GM12878 (cell line): ENCODE measurements around the gene C16orf46. TPM values are rescaled to one million over a fixed set of nuclear protein-coding genes. Genes with fewer than 3 reads are reported as not detected.

ENCODE experiments used
- ATAC-seq: fragments of 200-7000 bp; cut with Tn5 transposase; 3 replicates; pipeline ENCODE4 v1.9.1; 2020; ENCODE audit warnings: mild to moderate bottlenecking, moderate library complexity
- BruUV-seq: library from RNA; stranded (reverse); fragments of 400-500 nt; replicated peaks from 2 replicates; lab custom pipeline; 2021; lab: Mats Ljungman, UMichigan
- CTCF ChIA-PET: fragments of 300-600 bp; sonication (Branson Sonifier 250); formaldehyde crosslinking; extraction: SDS; loops from one replicate; lab custom pipeline; 2021; ENCODE audit warnings: inconsistent platforms; lab: Yijun Ruan, JAX
- POLR2A ChIA-PET: fragments of 350-600 bp; formaldehyde crosslinking; extraction: SDS; loops from one replicate; lab custom pipeline; 2021; ENCODE audit warnings: inconsistent platforms; lab: Charles Lee
- RAD21 ChIA-PET: fragments of 300-600 bp; sonication (Branson Sonifier 250); formaldehyde crosslinking; loops from one replicate; lab custom pipeline; 2023; ENCODE audit warnings: antibody characterized with exemption; ENCODE audit not compliant: unreplicated experiment; lab: Charles Lee
- SMC1A ChIA-PET: fragments of 300-600 bp; sonication (Branson Sonifier 250); formaldehyde crosslinking; loops from one replicate; lab custom pipeline; 2023; ENCODE audit not compliant: unreplicated experiment, uncharacterized antibody; lab: Charles Lee
- DNase-seq: peaks from one replicate; pipeline ENCODE4 v3.0.0-alpha.2; 2011; ENCODE audit warnings: low read depth, low spot score
- FAIRE-seq: peaks from 3 replicates; lab custom pipeline; 2011; peaks lifted over from hg19 to GRCh38; lab: Jason Lieb, UNC
- H2AFZ ChIP-seq: 2 replicates; pipeline ENCODE4 v1.6.0; 2011; ENCODE audit warnings: low read depth, low read length, control low read depth; ENCODE audit not compliant: control insufficient read depth
- H3K27ac ChIP-seq: 2 replicates; pipeline ENCODE4 v1.5.1; 2011; ENCODE audit warnings: control low read depth; ENCODE audit not compliant: control insufficient read depth, insufficient read depth
- H3K27me3 ChIP-seq, 2 experiments: replicated peaks in 1 of 2; 2 replicates each; pipeline versions ENCODE4 v1.6.0 to v1.6.1; 2011; ENCODE audit warnings: low read length in 1 of 2; ENCODE audit not compliant: control insufficient read depth in 2 of 2, insufficient read depth in 2 of 2
- H3K36me3 ChIP-seq, 2 experiments: 2 replicates each; pipeline ENCODE4 v1.5.1; 2011; ENCODE audit warnings: low read length in 1 of 2; ENCODE audit not compliant: control insufficient read depth in 2 of 2, insufficient read depth in 2 of 2
- H3K4me1 ChIP-seq: 2 replicates; pipeline ENCODE4 v1.6.1; 2011; ENCODE audit warnings: mild to moderate bottlenecking, low read length, moderate library complexity, mixed read lengths; ENCODE audit not compliant: control insufficient read depth, insufficient read depth
- H3K4me2 ChIP-seq: 2 replicates; pipeline ENCODE4 v1.6.0; 2011; ENCODE audit warnings: control low read depth; ENCODE audit not compliant: control insufficient read depth, insufficient read depth
- H3K4me3 ChIP-seq: fragments of 200-600 bp; sonication (generic); 2 replicates; pipeline ENCODE4 v1.5.1; 2016
- H3K79me2 ChIP-seq: 2 replicates; pipeline ENCODE4 v1.6.0; 2011; ENCODE audit warnings: low read length; ENCODE audit not compliant: control insufficient read depth, insufficient read depth
- H3K9ac ChIP-seq: 2 replicates; pipeline ENCODE4 v1.8.0; 2011; ENCODE audit warnings: low read length, control low read depth, mixed read lengths; ENCODE audit not compliant: control insufficient read depth, insufficient read depth
- H3K9me3 ChIP-seq: replicated peaks from 3 replicates; pipeline ENCODE4 v1.5.1; 2011; ENCODE audit warnings: mild to moderate bottlenecking, low read length; ENCODE audit not compliant: control insufficient read depth, insufficient read depth
- H4K20me1 ChIP-seq: 2 replicates; pipeline ENCODE4 v1.6.0; 2011; ENCODE audit not compliant: control insufficient read depth, insufficient read depth
- CEBPB ChIP-seq, 2 experiments: fragments of 150-350 bp in 1 of 2; IDR thresholded peaks; 2 replicates each; pipeline ENCODE4 v1.6.1; 2012 to 2014; ENCODE audit warnings: low read depth in 2 of 2, low read length in 2 of 2, borderline replicate concordance in 1 of 2, inconsistent platforms in 1 of 2
- KLF5 ChIP-seq: fragments of 450-650 bp; IDR thresholded peaks from 2 replicates; pipeline ENCODE4 v1.6.1; 2014; ENCODE audit warnings: mild to moderate bottlenecking; ENCODE audit not compliant: partially characterized antibody
- MXI1 ChIP-seq: fragments of 150-350 bp; IDR thresholded peaks from 2 replicates; pipeline ENCODE4 v1.6.1; 2011; ENCODE audit warnings: low read depth, mild to moderate bottlenecking, inconsistent platforms, low read length, improper control_type of control experiment
- MYB ChIP-seq: fragments of 150-350 bp; IDR thresholded peaks from 2 replicates; pipeline ENCODE4 v1.6.1; 2014; ENCODE audit warnings: mild to moderate bottlenecking, low read depth, low read length, borderline replicate concordance
- NFYA ChIP-seq: IDR thresholded peaks from 2 replicates; pipeline ENCODE4 v1.6.1; 2011; ENCODE audit warnings: low read depth, mild to moderate bottlenecking, low read length, improper control_type of control experiment, borderline replicate concordance
- NR2C1 ChIP-seq: fragments of 450-650 bp; IDR thresholded peaks from 2 replicates; pipeline ENCODE4 v1.6.1; 2017; ENCODE audit warnings: antibody characterized with exemption, mild to moderate bottlenecking, moderate library complexity
- NR2F1 ChIP-seq: fragments of 450-650 bp; conservative IDR thresholded peaks from 2 replicates; pipeline ENCODE4 v1.6.1; 2017; ENCODE audit warnings: mild to moderate bottlenecking
- RFX5 ChIP-seq: IDR thresholded peaks from 2 replicates; pipeline ENCODE4 v1.6.1; 2011; ENCODE audit warnings: low read depth, low read length, improper control_type of control experiment
- STAT1 ChIP-seq: fragments of 450-650 bp; conservative IDR thresholded peaks from 2 replicates; pipeline ENCODE4 v1.6.1; 2014; ENCODE audit warnings: antibody characterized with exemption, mild to moderate bottlenecking
- WRNIP1 ChIP-seq: IDR thresholded peaks from 2 replicates; pipeline ENCODE4 v1.6.1; 2011; ENCODE audit warnings: low read depth, low read length, improper control_type of control experiment, borderline replicate concordance
- ZNF274 ChIP-seq: IDR thresholded peaks from one replicate; pipeline ENCODE4 v1.8.0; 2011; ENCODE audit not compliant: insufficient read length, insufficient read depth
- WGBS: methylation state at CpG from one replicate; pipeline ENCODE4 v1.1.6; 2016; ENCODE audit warnings: low lambda C conversion rate; ENCODE audit not compliant: insufficient replicate concordance, insufficient coverage; ENCODE audit errors: missing lambda C conversion rate; 5-methylcytosine and 5-hydroxymethylcytosine counted together
- in situ Hi-C: fragments of 300-500 bp; cut with MboI; formaldehyde crosslinking; loops from 9 replicates; pipeline ENCODE4 v1.14.3; 2018; ENCODE audit warnings: mixed read lengths
- intact Hi-C: fragments of 100-400 bp; cut with micrococcal nuclease; formaldehyde crosslinking; loops from one replicate; pipeline ENCODE4 v1.14.2; 2022; ENCODE audit not compliant: unreplicated experiment
- polyA plus RNA-seq, 11 experiments: library from polyadenylated mRNA; depleted of rRNA in 4 of 11; unstranded in 6 of 11; stranded (reverse) in 5 of 11; fragments of >200 nt; fragmentation: Nextera tagmentation in 4 of 11; fragmentation: Illumina TruSeq in 1 of 11; extraction: Ambion mirVana in 4 of 11; extraction: Trizol in 1 of 11; gene quantifications; 1 replicate in 1 of 11; 2 replicates in 10 of 11; pipeline versions ENCODE4 v1.2.1 to v1.2.3, GENCODE V29; 2011 to 2016; ENCODE audit warnings: inconsistent platforms in 2 of 11, missing spikeins in 2 of 11, low read depth in 1 of 11
- total RNA-seq, 4 experiments: library from RNA; depleted of rRNA in 3 of 4; stranded (reverse); fragments of >200 nt in 3 of 4; fragmentation: Illumina TruSeq in 1 of 4; extraction: Trizol in 1 of 4; gene quantifications; 2 replicates each; pipeline versions ENCODE4 v1.2.1 to v1.2.3, GENCODE V29; 2013 to 2021
- TF ChIP-seq, protein P1 (sequence below): fragments of 450-650 bp; IDR thresholded peaks from 2 replicates; pipeline ENCODE4 v1.6.1; 2017; ENCODE audit warnings: mild to moderate bottlenecking, low read depth, inconsistent platforms; ENCODE audit not compliant: poor library complexity, severe bottlenecking

Gene C16orf46
- total and polyA plus RNA-seq, 10 of the 15 experiments (the other 5 are each of a cell fraction or from before 2014, with no cell fraction given): 0.04 to 0.46 (median 0.14) TPM; not detected in 6

DNA sequence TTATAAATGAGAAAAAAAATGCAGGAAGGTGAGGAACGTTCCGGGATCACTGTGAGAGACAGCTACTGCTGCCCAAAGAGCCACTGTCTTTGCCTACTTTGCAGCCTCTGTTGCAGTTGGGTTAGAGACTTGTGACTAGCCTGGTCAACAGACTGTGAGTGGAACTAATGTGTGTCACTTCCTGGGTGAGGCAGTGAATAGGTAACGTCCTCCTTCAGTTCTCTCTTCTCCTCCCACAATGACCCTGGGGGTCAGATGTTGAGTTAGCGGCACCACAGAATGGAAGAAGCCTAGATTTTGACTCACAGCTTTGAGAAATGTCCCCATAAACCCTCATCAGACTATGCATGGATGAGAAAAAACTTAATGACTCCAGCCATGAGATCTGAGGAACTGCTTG is 5.2 kb downstream of the C16orf46 start:
- Histone ChIP-seq H2AFZ (no peak overlapping the region; the same call in 1 of the 2 replicates), H3K27ac (no peak overlapping the region), H3K9ac (no peak overlapping the region), H4K20me1 (no peaks in the 10 kb centered on the region), H3K79me2 (no peaks in the 10 kb centered on the region), H3K9me3 (no peaks in the 10 kb centered on the region), H3K36me3 (no peaks in the 10 kb centered on the region; a peak in 1 of 4 replicates), H3K4me1 (peaks cover 5% of the 10 kb centered on the region), H3K4me3 (no peak overlapping the region), H3K4me2 (no peak overlapping the region), H3K27me3 (no peaks in the 10 kb centered on the region)
- ChIA-PET SMC1A (interaction anchor here (0.8 kb wide), 1 partner anchor 19 kb away, joined by 3 read pairs; no protein-coding TSS in a partner anchor), RAD21 (interaction anchor here (1.1 kb wide), 1 partner anchor 35 kb away, joined by 3 read pairs; no protein-coding TSS in a partner anchor), CTCF (interaction anchor here (0.9 to 1.0 kb wide), 2 partner anchors 34 to 36 kb away, joined by 3 read pairs; partner anchors contain the start of gene ATMIN), POLR2A (no interaction called here)
- in situ Hi-C loops: no loop called here
- intact Hi-C loops: no loop called here
- DNase-seq (no peak), FAIRE-seq (no peak), ATAC-seq (peak; percentile 17; the same call in 1 of the 3 replicates)
- 73% methylated on average over 4 of the region's 4 CpGs for WGBS
- BruUV-seq: no TSS peak
- no peak for TF ChIP-seq STAT1
- TF ChIP-seq NR2F1: peak; percentile 46; the same call in 1 of the 2 replicates
- TF ChIP-seq MXI1: no peak
- TF ChIP-seq NFYA: no peak

DNA sequence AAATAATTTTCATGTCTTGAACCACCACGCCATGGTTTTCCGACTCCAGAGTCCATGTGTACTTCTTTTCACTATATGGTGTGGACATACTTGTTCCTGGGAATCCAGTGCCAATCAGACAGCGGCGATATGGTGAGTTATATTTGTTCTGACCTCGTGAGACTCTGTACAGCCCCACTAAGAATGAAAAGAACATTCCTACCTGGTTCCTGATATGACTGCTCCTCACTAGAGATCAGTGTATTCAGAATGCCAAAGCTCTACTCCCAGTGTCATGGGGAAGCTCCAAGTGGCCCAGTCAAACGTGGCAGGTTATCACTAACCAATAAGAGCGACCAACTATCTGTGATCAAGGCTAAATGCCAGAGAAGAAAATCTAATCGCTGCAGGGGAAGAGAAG is 6.1 kb downstream of the C16orf46 start:
- ChIA-PET SMC1A (no interaction called here), CTCF (interaction anchor here (0.6 to 0.9 kb wide), 2 partner anchors 35 to 82 kb away, joined by 3 read pairs; partner anchors contain the start of gene ATMIN), POLR2A (no interaction called here)

More for the DNA sequence above, 6.1 kb downstream of the C16orf46 start:
- no peaks in the 10 kb centered on the region for H3K9me3 ChIP-seq
- no peak overlapping the region for H2AFZ ChIP-seq
- H3K27me3 ChIP-seq: no peaks in the 10 kb centered on the region
- in situ Hi-C loops: no loop called here
- WGBS: 57% methylated on average over 7 of the region's 8 CpGs
- H3K4me2 ChIP-seq: no peak overlapping the region
- H3K79me2 ChIP-seq: no peaks in the 10 kb centered on the region
- H3K4me1 ChIP-seq: peaks cover under 1% of the 10 kb centered on the region; the same call in 1 of the 2 replicates
- FAIRE-seq (peak; percentile 72), DNase-seq (no peak), ATAC-seq (no peak)
- intact Hi-C loops: no loop called here
- RAD21 ChIA-PET: interaction anchor here (1.1 kb wide), 1 partner anchor 34 kb away, joined by 3 read pairs; no protein-coding TSS in a partner anchor
- no peak overlapping the region for H3K4me3 ChIP-seq
- no peaks in the 10 kb centered on the region for H4K20me1 ChIP-seq
- TF ChIP-seq WRNIP1 (no peak), MYB (no peak), KLF5 (no peak), ZNF274 (no peak), NR2C1 (no peak), RFX5 (no peak), CEBPB (IDR thresholded peaks at IDR 0.05; ENCODE audit: borderline replicate concordance in 1 of 2, low read depth in 2 of 2, low read length in 2 of 2) (no peak)
- TF ChIP-seq, protein P1, sequence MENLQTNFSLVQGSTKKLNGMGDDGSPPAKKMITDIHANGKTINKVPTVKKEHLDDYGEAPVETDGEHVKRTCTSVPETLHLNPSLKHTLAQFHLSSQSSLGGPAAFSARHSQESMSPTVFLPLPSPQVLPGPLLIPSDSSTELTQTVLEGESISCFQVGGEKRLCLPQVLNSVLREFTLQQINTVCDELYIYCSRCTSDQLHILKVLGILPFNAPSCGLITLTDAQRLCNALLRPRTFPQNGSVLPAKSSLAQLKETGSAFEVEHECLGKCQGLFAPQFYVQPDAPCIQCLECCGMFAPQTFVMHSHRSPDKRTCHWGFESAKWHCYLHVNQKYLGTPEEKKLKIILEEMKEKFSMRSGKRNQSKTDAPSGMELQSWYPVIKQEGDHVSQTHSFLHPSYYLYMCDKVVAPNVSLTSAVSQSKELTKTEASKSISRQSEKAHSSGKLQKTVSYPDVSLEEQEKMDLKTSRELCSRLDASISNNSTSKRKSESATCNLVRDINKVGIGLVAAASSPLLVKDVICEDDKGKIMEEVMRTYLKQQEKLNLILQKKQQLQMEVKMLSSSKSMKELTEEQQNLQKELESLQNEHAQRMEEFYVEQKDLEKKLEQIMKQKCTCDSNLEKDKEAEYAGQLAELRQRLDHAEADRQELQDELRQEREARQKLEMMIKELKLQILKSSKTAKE: no peak
- BruUV-seq: no TSS peak
- H3K9ac ChIP-seq: no peak overlapping the region
- H3K36me3 ChIP-seq: no peaks in the 10 kb centered on the region; a peak in 1 of 4 replicates
- no peak overlapping the region for H3K27ac ChIP-seq
